Measurements from ENCODE around the gene PRKAR1B. TPM values are rescaled to one million over a fixed set of nuclear protein-coding genes. Genes with fewer than 3 reads are reported as not detected.

The PRKAR1B gene
- total RNA-seq, 2 experiments from 2014 or later = 22.5 to 41.6 TPM

DNA sequence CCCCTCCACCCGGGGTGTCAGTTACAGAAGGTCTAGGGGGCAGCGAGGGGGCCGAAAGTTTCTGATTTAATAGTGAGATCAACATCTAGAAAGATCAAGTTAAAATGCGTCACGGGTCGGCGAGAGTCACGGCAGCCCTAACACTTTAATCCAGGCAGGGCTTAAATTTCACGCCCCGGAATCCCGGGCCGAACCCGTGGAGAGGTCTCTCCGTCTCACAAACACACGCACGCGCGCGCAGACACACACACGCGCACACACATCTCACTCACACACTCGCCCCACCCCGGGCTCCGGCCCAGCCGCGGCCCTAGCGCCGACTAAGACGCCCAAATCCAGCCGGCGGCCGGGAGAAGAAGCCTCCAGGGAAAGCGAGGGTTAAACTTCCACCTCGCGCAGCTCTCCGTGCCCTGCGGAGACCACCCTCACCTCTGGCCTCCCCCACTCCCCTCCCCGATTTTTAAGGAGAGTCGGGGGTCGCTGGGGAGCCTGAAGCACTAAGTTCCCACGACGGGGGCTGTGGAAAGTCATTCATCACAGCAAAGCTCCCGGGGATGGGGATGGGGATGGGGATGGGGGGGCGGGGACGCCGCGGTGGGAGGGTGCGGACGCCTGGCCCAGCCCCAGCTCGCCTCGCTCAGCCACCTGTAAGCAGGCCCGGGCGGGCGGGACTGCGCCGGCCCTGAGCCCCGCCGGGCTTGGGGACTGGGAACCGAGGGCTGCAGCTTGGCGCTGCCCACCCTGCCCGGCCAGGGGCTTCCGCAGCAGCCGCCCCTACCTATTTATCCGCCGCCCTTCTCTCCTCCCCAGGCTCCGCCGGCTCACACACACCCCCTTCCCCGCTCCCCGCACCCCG, 209.1 kb downstream of the PRKAR1B start:
- Histone ChIP-seq H3K4me3 (ENCODE audit: low read depth, low read length, poor library complexity, severe bottlenecking) (no peak overlapping the region), H3K4me1 (ENCODE audit: insufficient read depth, low read length, poor library complexity, severe bottlenecking) (no peaks in the 10 kb centered on the region), H3K9me3 (ENCODE audit: low read length) (no peaks in the 10 kb centered on the region), H3K36me3 (ENCODE audit: insufficient read depth, low read length) (no peaks in the 10 kb centered on the region), H2AFZ (ENCODE audit: low read length) (no peak overlapping the region), H3K27ac (ENCODE audit: low read depth, low read length, poor library complexity, severe bottlenecking) (no peak overlapping the region), H3K9me2 (ENCODE audit: insufficient read depth, low read length) (no peaks in the 10 kb centered on the region), H3K79me2 (ENCODE audit: insufficient read depth, low read depth, low read length) (no peaks in the 10 kb centered on the region), H4K20me1 (ENCODE audit: insufficient read depth, low read length) (no peaks in the 10 kb centered on the region), H3K4me2 (ENCODE audit: low read length) (no peak overlapping the region)
- intact Hi-C loops (cut with micrococcal nuclease; ENCODE audit: unreplicated experiment) = no loop called here
- TF ChIP-seq, protein P1, sequence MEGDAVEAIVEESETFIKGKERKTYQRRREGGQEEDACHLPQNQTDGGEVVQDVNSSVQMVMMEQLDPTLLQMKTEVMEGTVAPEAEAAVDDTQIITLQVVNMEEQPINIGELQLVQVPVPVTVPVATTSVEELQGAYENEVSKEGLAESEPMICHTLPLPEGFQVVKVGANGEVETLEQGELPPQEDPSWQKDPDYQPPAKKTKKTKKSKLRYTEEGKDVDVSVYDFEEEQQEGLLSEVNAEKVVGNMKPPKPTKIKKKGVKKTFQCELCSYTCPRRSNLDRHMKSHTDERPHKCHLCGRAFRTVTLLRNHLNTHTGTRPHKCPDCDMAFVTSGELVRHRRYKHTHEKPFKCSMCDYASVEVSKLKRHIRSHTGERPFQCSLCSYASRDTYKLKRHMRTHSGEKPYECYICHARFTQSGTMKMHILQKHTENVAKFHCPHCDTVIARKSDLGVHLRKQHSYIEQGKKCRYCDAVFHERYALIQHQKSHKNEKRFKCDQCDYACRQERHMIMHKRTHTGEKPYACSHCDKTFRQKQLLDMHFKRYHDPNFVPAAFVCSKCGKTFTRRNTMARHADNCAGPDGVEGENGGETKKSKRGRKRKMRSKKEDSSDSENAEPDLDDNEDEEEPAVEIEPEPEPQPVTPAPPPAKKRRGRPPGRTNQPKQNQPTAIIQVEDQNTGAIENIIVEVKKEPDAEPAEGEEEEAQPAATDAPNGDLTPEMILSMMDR (conservative IDR thresholded peaks at IDR 0.05; ENCODE audit: low read length) = no peak
- TF ChIP-seq EZH2phosphoT487 (IDR thresholded peaks at IDR 0.05; ENCODE audit: borderline replicate concordance, low read depth, low read length) = no peak
- no peak for DNase-seq (ENCODE audit: low spot score)
- no TSS peak for BruUV-seq (replicated peaks)
- POLR2A ChIA-PET = no interaction called here
- CTCF ChIA-PET (ENCODE audit: unreplicated experiment) = no interaction called here

DNA sequence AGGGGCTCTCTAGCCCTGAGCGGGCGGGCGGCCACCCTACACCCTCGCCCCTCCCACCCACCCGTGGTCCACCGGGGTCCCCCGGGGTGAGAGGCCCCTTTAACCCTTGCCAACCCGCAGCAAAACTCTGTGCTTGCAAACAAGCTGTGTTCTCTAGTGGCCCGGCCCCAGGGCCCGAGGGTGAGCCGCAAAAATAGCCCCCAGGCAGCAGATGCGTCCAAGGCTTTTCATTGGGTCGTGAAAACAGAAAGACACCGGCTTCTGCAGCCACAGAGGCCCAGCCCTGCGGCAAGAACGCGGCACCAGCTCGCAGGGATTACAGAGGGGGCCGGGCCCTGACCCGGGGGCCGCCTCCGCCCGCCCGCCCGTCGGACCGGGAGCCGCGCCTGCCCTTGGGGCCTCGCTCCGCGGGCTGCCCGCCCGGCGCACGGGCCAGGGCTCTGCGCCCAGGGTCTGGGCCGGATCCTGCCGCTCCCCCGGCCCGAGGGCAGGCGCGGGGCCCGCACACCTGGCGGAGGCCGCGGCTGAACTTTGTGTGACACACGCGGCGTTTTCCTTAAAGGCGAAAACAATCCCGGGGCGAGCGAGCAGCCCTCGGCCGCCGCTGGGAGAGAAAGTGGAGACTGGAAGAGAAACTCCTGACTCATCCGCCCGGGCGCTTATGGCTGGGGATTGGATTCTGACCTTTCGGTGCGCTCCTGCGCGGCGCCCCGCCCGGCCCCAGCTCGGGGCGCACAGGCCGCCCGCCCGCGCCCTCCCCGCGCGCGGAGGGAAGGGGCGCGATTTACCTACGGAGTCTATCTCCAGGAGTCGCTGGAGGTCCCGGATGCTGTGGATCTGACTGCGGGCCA, 210.2 kb downstream of the PRKAR1B start:
- no peak for DNase-seq (ENCODE audit: low spot score)
- H3K27ac ChIP-seq (ENCODE audit: low read depth, low read length, poor library complexity, severe bottlenecking) = no peak overlapping the region
- no peaks in the 10 kb centered on the region for H3K79me2 ChIP-seq (ENCODE audit: insufficient read depth, low read depth, low read length)
- no peaks in the 10 kb centered on the region for H3K4me1 ChIP-seq (ENCODE audit: insufficient read depth, low read length, poor library complexity, severe bottlenecking)
- no peaks in the 10 kb centered on the region for H3K36me3 ChIP-seq (ENCODE audit: insufficient read depth, low read length)
- no peak overlapping the region for H3K4me2 ChIP-seq (ENCODE audit: low read length)
- H3K9me2 ChIP-seq (ENCODE audit: insufficient read depth, low read length) = no peaks in the 10 kb centered on the region
- CTCF ChIA-PET (ENCODE audit: unreplicated experiment) = no interaction called here
- H3K9me3 ChIP-seq (ENCODE audit: low read length) = no peaks in the 10 kb centered on the region
- no TSS peak for BruUV-seq (replicated peaks)
- intact Hi-C loops (cut with micrococcal nuclease; ENCODE audit: unreplicated experiment) = no loop called here
- no peaks in the 10 kb centered on the region for H4K20me1 ChIP-seq (ENCODE audit: insufficient read depth, low read length)
- no peak overlapping the region for H2AFZ ChIP-seq (ENCODE audit: low read length)
- no peak overlapping the region for H3K4me3 ChIP-seq (ENCODE audit: low read depth, low read length, poor library complexity, severe bottlenecking)
- TF ChIP-seq EZH2phosphoT487 (IDR thresholded peaks at IDR 0.05; ENCODE audit: borderline replicate concordance, low read depth, low read length) = no peak
- TF ChIP-seq, protein P1 (conservative IDR thresholded peaks at IDR 0.05; ENCODE audit: low read length) = no peak
- POLR2A ChIA-PET = no interaction called here
